SK-N-SH (cell line): ENCODE data around the gene ANKS1B. TPM values are rescaled to one million over a fixed set of nuclear protein-coding genes. Genes with fewer than 3 reads are reported as not detected.
A peak's percentile ranks its signal among the peaks of the same experiment; 100 is the strongest.

Experiments
- CTCF ChIA-PET: fragments of 300-600, 350-600 bp; formaldehyde crosslinking; extraction: SDS; loops from one replicate; lab custom pipeline; 2021; lab: Yijun Ruan, JAX
- POLR2A ChIA-PET: fragments of 350-600 bp; sonication (Branson Sonifier 250); formaldehyde crosslinking; extraction: SDS; loops from one replicate; lab custom pipeline; 2020; ENCODE audit warnings: antibody characterized with exemption, inconsistent platforms; lab: Yijun Ruan, JAX
- DNase-seq: peaks from one replicate; pipeline ENCODE4 v3.0.0; 2012
- H2AFZ ChIP-seq: fragments of 200-600 bp; sonication (generic); 2 replicates; pipeline ENCODE4 v1.8.1; 2016; ENCODE audit warnings: antibody characterized with exemption, mild to moderate bottlenecking, low read depth
- H3F3A ChIP-seq: fragments of 200-600 bp; sonication (generic); replicated peaks from 2 replicates; pipeline ENCODE3; 2016; ENCODE audit warnings: antibody characterized with exemption, mild to moderate bottlenecking; ENCODE audit not compliant: insufficient read depth
- H3K27ac ChIP-seq, 2 experiments: fragments of 200-500 bp in 1 of 2; fragments of 200-600 bp in 1 of 2; sonication (Bioruptor generic) in 1 of 2; sonication (generic), shearing (Covaris generic) in 1 of 2; 2 replicates each; pipeline versions ENCODE4 v1.5.1 to v1.6.1; 2014 to 2016; ENCODE audit warnings: low read depth in 2 of 2, inconsistent platforms in 1 of 2, low read length in 1 of 2, mild to moderate bottlenecking in 1 of 2, mixed read lengths in 1 of 2
- H3K27me3 ChIP-seq: fragments of 200-600 bp; sonication (generic), shearing (Covaris generic); 2 replicates; pipeline ENCODE4 v1.6.1; 2016; ENCODE audit warnings: mixed run types; ENCODE audit not compliant: insufficient read depth
- H3K36me3 ChIP-seq, 2 experiments: fragments of 200-500 bp in 1 of 2; fragments of 200-600 bp in 1 of 2; sonication (Bioruptor generic) in 1 of 2; sonication (generic) in 1 of 2; replicated peaks in 1 of 2; 2 replicates each; pipeline versions ENCODE3 to v1.5.1; 2014 to 2016; ENCODE audit warnings: low read length in 1 of 2, mild to moderate bottlenecking in 1 of 2; ENCODE audit not compliant: insufficient read depth in 2 of 2, control insufficient read depth in 1 of 2
- H3K4me1 ChIP-seq, 2 experiments: fragments of 200-500 bp in 1 of 2; fragments of 200-600 bp in 1 of 2; sonication (Bioruptor generic) in 1 of 2; sonication (generic), shearing (Covaris generic) in 1 of 2; 2 replicates each; pipeline versions ENCODE4 v1.5.1 to v1.6.1; 2014 to 2016; ENCODE audit warnings: low read depth in 1 of 2, low read length in 1 of 2, mixed run types in 1 of 2; ENCODE audit not compliant: insufficient read depth in 2 of 2, control insufficient read depth in 1 of 2
- H3K4me2 ChIP-seq: fragments of 200-600 bp; sonication (generic), shearing (Covaris generic); 2 replicates; pipeline ENCODE4 v1.6.1; 2017; ENCODE audit warnings: mixed run types
- H3K4me3 ChIP-seq, 2 experiments: fragments of 200-500 bp in 1 of 2; fragments of 200-600 bp in 1 of 2; sonication (Bioruptor generic) in 1 of 2; sonication (generic), shearing (Covaris generic) in 1 of 2; 2 replicates each; pipeline versions ENCODE4 v1.5.1 to v1.8.1; 2014 to 2016; ENCODE audit warnings: low read depth in 2 of 2, inconsistent platforms in 1 of 2, low read length in 1 of 2, mild to moderate bottlenecking in 1 of 2, mixed read lengths in 1 of 2, moderate library complexity in 1 of 2
- H3K79me2 ChIP-seq: fragments of 200-600 bp; sonication (generic); 2 replicates; pipeline ENCODE4 v1.8.1; 2017; ENCODE audit warnings: mild to moderate bottlenecking; ENCODE audit not compliant: insufficient read depth
- H3K9ac ChIP-seq: fragments of 200-600 bp; sonication (generic); 2 replicates; pipeline ENCODE4 v1.6.1; 2017; ENCODE audit warnings: mixed run types
- H3K9me2 ChIP-seq: fragments of 200-600 bp; sonication (generic); 2 replicates; pipeline ENCODE4 v1.6.1; 2017; ENCODE audit warnings: mixed run types
- H3K9me3 ChIP-seq: fragments of 200-600 bp; sonication (generic); 2 replicates; pipeline ENCODE4 v1.6.1; 2017; ENCODE audit warnings: mixed run types, mild to moderate bottlenecking, moderate library complexity
- H4K20me1 ChIP-seq: fragments of 200-600 bp; sonication (generic); 2 replicates; pipeline ENCODE4 v1.6.1; 2017; ENCODE audit warnings: mild to moderate bottlenecking, mixed run types; ENCODE audit not compliant: insufficient read depth
- ELF1 ChIP-seq: IDR thresholded peaks from 2 replicates; pipeline ENCODE4 v1.4.0; 2012
- FOSL2 ChIP-seq: IDR thresholded peaks from 2 replicates; pipeline ENCODE4 v1.4.0; 2012; ENCODE audit warnings: low read depth, mild to moderate bottlenecking, moderate library complexity, borderline replicate concordance
- FOXJ3 ChIP-seq: sonication (generic); formaldehyde crosslinking; IDR thresholded peaks from 2 replicates; pipeline ENCODE4 v1.5.1; 2020; ENCODE audit warnings: mild to moderate bottlenecking, missing genetic modification reagents
- IRF3 ChIP-seq: fragments of 150-350 bp; IDR thresholded peaks from 2 replicates; pipeline ENCODE4 v1.6.1; 2016; ENCODE audit warnings: mild to moderate bottlenecking, low read depth, low read length
- RAD21 ChIP-seq: IDR thresholded peaks from 2 replicates; pipeline ENCODE4 v1.6.1; 2012; ENCODE audit warnings: mild to moderate bottlenecking, low read length
- RFX5 ChIP-seq: IDR thresholded peaks from 2 replicates; pipeline ENCODE4 v1.6.1; 2012; ENCODE audit warnings: mild to moderate bottlenecking, improper control_type of control experiment, low read length
- SMC3 ChIP-seq: IDR thresholded peaks from 2 replicates; pipeline ENCODE4 v1.6.1; 2012; ENCODE audit warnings: low read depth, low read length, improper control_type of control experiment
- WGBS: methylation state at CpG from one replicate; pipeline ENCODE4 v1.1.6; 2017; ENCODE audit warnings: low lambda C conversion rate; 5-methylcytosine and 5-hydroxymethylcytosine counted together
- polyA plus RNA-seq, 3 experiments: library from polyadenylated mRNA; depleted of rRNA; stranded (reverse); fragments of >200 nt; gene quantifications; 2 replicates each; pipeline ENCODE4 v1.2.3, GENCODE V29; 2012
- TF ChIP-seq, protein P1 (sequence below): fragments of 200-600 bp; sonication (generic); IDR thresholded peaks from 2 replicates; pipeline ENCODE4 v1.6.1; 2017; ENCODE audit warnings: antibody characterized with exemption, mild to moderate bottlenecking, moderate library complexity
- TF ChIP-seq, protein P2 (sequence below): fragments of 150-350 bp; IDR thresholded peaks from 2 replicates; pipeline ENCODE4 v1.6.1; 2017; ENCODE audit warnings: antibody characterized with exemption, low read length, low read depth, borderline replicate concordance
- TF ChIP-seq, protein P3 (sequence below): IDR thresholded peaks from 2 replicates; pipeline ENCODE4 v1.6.1; 2012; ENCODE audit warnings: mild to moderate bottlenecking, low read depth, low read length, moderate library complexity

ANKS1B gene
- polyA plus RNA-seq, 1 of the 3 experiments (the other 2 are of a cell fraction) = 1.8 TPM

GRCh38 chr12:98744680-98745079, 1240.1 kb downstream of the ANKS1B start (continued):
- no peak for TF ChIP-seq RFX5
- TF ChIP-seq ELF1 = no peak

DNA sequence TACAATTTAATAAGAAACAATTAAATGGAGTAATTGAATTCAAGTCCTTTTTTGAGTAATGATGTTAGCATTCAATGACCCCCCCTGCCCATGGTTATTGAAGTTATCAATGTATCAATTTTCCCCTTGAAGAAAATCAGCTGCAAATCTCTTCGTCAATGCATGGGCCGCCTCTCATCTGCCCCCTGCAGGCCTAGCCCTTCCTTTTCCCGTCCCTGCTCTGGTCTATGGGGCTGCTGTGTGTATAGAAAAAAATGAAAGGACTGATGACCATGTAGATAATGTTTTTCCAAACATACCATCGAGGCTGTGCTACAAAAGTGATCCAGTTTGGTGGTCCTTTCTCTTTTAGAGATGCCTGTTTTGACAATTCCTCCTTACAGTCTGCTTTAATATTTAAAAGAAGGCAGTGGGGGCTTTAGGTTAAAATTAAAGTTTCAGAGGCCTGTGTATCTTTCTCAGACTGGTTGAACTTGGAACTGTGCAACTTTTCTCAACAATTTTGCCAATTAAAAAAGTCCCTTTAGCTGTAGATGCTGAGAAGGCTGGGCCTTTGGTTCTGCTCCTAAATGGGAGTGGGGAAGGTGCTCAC, 1241.3 kb downstream of the ANKS1B start:
- H3K27ac ChIP-seq = no peak overlapping the region
- H2AFZ ChIP-seq = no peak overlapping the region; the same call in 1 of the 2 replicates
- WGBS = 35% methylated on average over 4 of the region's 4 CpGs
- H3K27me3 ChIP-seq = no peaks in the 10 kb centered on the region
- TF ChIP-seq, protein P1, sequence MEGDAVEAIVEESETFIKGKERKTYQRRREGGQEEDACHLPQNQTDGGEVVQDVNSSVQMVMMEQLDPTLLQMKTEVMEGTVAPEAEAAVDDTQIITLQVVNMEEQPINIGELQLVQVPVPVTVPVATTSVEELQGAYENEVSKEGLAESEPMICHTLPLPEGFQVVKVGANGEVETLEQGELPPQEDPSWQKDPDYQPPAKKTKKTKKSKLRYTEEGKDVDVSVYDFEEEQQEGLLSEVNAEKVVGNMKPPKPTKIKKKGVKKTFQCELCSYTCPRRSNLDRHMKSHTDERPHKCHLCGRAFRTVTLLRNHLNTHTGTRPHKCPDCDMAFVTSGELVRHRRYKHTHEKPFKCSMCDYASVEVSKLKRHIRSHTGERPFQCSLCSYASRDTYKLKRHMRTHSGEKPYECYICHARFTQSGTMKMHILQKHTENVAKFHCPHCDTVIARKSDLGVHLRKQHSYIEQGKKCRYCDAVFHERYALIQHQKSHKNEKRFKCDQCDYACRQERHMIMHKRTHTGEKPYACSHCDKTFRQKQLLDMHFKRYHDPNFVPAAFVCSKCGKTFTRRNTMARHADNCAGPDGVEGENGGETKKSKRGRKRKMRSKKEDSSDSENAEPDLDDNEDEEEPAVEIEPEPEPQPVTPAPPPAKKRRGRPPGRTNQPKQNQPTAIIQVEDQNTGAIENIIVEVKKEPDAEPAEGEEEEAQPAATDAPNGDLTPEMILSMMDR = peak; percentile 60
- TF ChIP-seq, protein P2, sequence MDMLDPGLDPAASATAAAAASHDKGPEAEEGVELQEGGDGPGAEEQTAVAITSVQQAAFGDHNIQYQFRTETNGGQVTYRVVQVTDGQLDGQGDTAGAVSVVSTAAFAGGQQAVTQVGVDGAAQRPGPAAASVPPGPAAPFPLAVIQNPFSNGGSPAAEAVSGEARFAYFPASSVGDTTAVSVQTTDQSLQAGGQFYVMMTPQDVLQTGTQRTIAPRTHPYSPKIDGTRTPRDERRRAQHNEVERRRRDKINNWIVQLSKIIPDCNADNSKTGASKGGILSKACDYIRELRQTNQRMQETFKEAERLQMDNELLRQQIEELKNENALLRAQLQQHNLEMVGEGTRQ = no peak
- no peak for TF ChIP-seq FOXJ3 (CRISPR knock-in tag)
- TF ChIP-seq, protein P3, sequence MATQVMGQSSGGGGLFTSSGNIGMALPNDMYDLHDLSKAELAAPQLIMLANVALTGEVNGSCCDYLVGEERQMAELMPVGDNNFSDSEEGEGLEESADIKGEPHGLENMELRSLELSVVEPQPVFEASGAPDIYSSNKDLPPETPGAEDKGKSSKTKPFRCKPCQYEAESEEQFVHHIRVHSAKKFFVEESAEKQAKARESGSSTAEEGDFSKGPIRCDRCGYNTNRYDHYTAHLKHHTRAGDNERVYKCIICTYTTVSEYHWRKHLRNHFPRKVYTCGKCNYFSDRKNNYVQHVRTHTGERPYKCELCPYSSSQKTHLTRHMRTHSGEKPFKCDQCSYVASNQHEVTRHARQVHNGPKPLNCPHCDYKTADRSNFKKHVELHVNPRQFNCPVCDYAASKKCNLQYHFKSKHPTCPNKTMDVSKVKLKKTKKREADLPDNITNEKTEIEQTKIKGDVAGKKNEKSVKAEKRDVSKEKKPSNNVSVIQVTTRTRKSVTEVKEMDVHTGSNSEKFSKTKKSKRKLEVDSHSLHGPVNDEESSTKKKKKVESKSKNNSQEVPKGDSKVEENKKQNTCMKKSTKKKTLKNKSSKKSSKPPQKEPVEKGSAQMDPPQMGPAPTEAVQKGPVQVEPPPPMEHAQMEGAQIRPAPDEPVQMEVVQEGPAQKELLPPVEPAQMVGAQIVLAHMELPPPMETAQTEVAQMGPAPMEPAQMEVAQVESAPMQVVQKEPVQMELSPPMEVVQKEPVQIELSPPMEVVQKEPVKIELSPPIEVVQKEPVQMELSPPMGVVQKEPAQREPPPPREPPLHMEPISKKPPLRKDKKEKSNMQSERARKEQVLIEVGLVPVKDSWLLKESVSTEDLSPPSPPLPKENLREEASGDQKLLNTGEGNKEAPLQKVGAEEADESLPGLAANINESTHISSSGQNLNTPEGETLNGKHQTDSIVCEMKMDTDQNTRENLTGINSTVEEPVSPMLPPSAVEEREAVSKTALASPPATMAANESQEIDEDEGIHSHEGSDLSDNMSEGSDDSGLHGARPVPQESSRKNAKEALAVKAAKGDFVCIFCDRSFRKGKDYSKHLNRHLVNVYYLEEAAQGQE = no peak
- TF ChIP-seq FOSL2 = no peak
- TF ChIP-seq RAD21 = peak; percentile 49
- TF ChIP-seq ELF1 = no peak
- peak; percentile 46; the same call in 1 of the 2 replicates for TF ChIP-seq SMC3
- TF ChIP-seq IRF3 = no peak
- TF ChIP-seq, all 33 proteins: peak for 3
- no peaks in the 10 kb centered on the region for H3K9me3 ChIP-seq
- ChIA-PET CTCF (interaction anchor here (0.8 to 2.3 kb wide), 8 partner anchors 10 to 56 kb away, joined by 3 to 10 read pairs (median 4); no protein-coding TSS in a partner anchor), POLR2A (no interaction called here)
- no peaks in the 10 kb centered on the region for H3K9me2 ChIP-seq
- no peak overlapping the region for H3K4me2 ChIP-seq
- peak; percentile 68 for DNase-seq
- H3K4me3 ChIP-seq = no peak overlapping the region; a peak in 1 of 4 replicates
- no peaks in the 10 kb centered on the region for H3K36me3 ChIP-seq
- no peak overlapping the region for H3K9ac ChIP-seq
- H3K4me1 ChIP-seq = peaks cover 0 to 8% of the 10 kb centered on the region in 2 experiments; a peak in 2 of 4 replicates
- H4K20me1 ChIP-seq = no peaks in the 10 kb centered on the region
- H3F3A ChIP-seq = no peaks in the 10 kb centered on the region
- no peaks in the 10 kb centered on the region for H3K79me2 ChIP-seq
